ENCODE data around the gene MELTF.

- TF ChIP-seq CTCF (conservative IDR thresholded peaks at IDR 0.05; ENCODE audit: low read length) (no peak), EZH2phosphoT487 (IDR thresholded peaks at IDR 0.05; ENCODE audit: borderline replicate concordance) (no peak)
Measured at GRCh38 chr3:196965112-196965803, 64.4 kb downstream of the MELTF start.
